Neural cell (in vitro differentiated cells): ENCODE data around the gene RET.

Source experiments
- EP300 ChIP-seq: fragments of 450-650 bp; conservative IDR thresholded peaks from 2 replicates; pipeline ENCODE4 v1.6.1; 2014; ENCODE audit warnings: antibody characterized with exemption, mild to moderate bottlenecking, moderate library complexity; ENCODE audit not compliant: poor library complexity, severe bottlenecking
- EZH2 ChIP-seq: fragments of 200-600, 300-800 bp; shearing (Covaris generic), sonication (generic); IDR thresholded peaks from 2 replicates; pipeline ENCODE4 v1.6.1; 2014; ENCODE audit warnings: antibody characterized with exemption, low read length, borderline replicate concordance, mild to moderate bottlenecking; ENCODE audit not compliant: insufficient read depth, poor library complexity, severe bottlenecking
- POLR2AphosphoS5 ChIP-seq: IDR thresholded peaks from 2 replicates; pipeline ENCODE4 v1.6.1; 2012
- RAD21 ChIP-seq: fragments of 450-650 bp; conservative IDR thresholded peaks from 2 replicates; pipeline ENCODE4 v1.6.1; 2014; ENCODE audit warnings: antibody characterized with exemption, mild to moderate bottlenecking, moderate library complexity
- TF ChIP-seq, protein P1 (sequence below): fragments of 450-650 bp; IDR thresholded peaks from 2 replicates; pipeline ENCODE4 v1.5.1; 2014; ENCODE audit warnings: antibody characterized with exemption, mild to moderate bottlenecking, moderate library complexity; ENCODE audit not compliant: poor library complexity, severe bottlenecking

DNA sequence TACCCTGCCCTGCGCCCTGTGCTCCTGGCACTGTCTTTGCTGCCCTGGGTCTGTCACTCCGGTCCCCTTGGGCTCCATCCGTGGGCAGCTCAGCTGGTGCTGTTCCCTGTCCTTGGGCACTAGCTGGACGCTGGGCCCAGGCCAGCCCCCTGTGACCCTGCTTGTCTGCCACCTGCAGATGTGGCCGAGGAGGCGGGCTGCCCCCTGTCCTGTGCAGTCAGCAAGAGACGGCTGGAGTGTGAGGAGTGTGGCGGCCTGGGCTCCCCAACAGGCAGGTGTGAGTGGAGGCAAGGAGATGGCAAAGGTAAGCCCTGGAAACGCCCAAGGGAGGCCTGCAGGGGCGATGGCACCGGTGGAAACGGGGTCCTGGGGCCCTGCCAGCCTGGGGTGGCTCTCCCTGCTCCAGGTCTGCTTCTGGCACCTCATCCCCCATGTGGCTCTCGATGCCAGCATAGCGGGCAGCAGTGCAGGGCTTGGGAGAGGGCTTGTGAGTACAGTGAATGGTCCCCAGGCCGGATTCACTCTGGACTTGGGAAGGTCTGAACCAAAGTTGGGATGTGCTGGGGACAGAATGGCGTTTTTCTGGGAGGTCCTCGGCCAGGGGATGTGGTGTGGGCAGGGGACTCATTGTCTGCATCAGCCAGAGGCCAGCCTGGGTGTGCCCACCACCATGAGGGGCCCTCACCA, 35.2 kb downstream of the RET start:
- TF ChIP-seq EZH2 (no peak), EP300 (no peak), RAD21 (no peak), POLR2AphosphoS5 (no peak)
- TF ChIP-seq, protein P1, sequence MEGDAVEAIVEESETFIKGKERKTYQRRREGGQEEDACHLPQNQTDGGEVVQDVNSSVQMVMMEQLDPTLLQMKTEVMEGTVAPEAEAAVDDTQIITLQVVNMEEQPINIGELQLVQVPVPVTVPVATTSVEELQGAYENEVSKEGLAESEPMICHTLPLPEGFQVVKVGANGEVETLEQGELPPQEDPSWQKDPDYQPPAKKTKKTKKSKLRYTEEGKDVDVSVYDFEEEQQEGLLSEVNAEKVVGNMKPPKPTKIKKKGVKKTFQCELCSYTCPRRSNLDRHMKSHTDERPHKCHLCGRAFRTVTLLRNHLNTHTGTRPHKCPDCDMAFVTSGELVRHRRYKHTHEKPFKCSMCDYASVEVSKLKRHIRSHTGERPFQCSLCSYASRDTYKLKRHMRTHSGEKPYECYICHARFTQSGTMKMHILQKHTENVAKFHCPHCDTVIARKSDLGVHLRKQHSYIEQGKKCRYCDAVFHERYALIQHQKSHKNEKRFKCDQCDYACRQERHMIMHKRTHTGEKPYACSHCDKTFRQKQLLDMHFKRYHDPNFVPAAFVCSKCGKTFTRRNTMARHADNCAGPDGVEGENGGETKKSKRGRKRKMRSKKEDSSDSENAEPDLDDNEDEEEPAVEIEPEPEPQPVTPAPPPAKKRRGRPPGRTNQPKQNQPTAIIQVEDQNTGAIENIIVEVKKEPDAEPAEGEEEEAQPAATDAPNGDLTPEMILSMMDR, result no peak
